ENCODE measurements around the gene CCDC148. TPM values are rescaled to one million over a fixed set of nuclear protein-coding genes. Genes with fewer than 3 reads are reported as not detected.
A peak's percentile ranks its signal among the peaks of the same experiment; 100 is the strongest.

The CCDC148 gene
- total and polyA plus RNA-seq, 10 of the 15 experiments (the other 5 are each of a cell fraction or from before 2014, with no cell fraction given): 0.07 to 0.30 (median 0.18) TPM; not detected in 7

DNA sequence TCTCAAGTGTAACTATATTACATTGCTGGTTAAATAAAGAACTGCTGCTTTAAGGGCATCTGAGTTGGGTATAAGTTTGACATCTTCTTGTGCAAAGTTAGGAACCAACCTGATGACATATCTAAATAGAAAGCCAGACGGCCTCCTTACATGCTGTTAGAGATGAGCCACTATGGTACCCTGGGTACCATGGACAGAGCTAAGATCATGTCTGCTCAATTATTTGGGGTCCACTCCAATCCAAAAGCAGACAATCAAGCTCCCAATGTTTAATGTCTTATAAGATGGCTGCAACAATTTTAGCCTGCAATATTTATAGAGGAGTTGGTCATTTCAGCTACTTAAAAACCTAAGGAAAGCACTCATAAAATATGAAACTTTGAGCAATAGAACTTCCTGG is 268.6 kb downstream of the CCDC148 start:
- Histone ChIP-seq H3K4me2 (ENCODE audit: control insufficient read depth, insufficient read depth) (no peak overlapping the region), H4K20me1 (ENCODE audit: control insufficient read depth, insufficient read depth) (no peaks in the 10 kb centered on the region), H3K4me1 (ENCODE audit: control insufficient read depth, insufficient read depth, low read length) (peaks cover 13% of the 10 kb centered on the region), H3K9me3 (replicated peaks; ENCODE audit: control insufficient read depth, insufficient read depth, low read length) (no peaks in the 10 kb centered on the region), H3K9ac (ENCODE audit: control insufficient read depth, insufficient read depth, low read length) (no peak overlapping the region), H3K4me3 (no peak overlapping the region), H3K27me3 (replicated peaks in 1 of 2; ENCODE audit: control insufficient read depth in 2 of 2, insufficient read depth in 2 of 2, low read length in 1 of 2) (peaks cover 0 to 8% of the 10 kb centered on the region in 2 experiments; a peak in 2 of 4 replicates), H3K27ac (ENCODE audit: control insufficient read depth, insufficient read depth) (no peak overlapping the region), H2AFZ (ENCODE audit: control insufficient read depth, low read depth, low read length) (no peak overlapping the region), H3K36me3 (ENCODE audit: control insufficient read depth in 2 of 2, insufficient read depth in 2 of 2, low read length in 1 of 2) (no peaks in the 10 kb centered on the region), H3K79me2 (ENCODE audit: control insufficient read depth, insufficient read depth, low read length) (no peaks in the 10 kb centered on the region)
- POLR2A ChIA-PET: no interaction called here
- whole genome bisulfite sequencing (ENCODE audit: insufficient coverage, insufficient replicate concordance, low lambda C conversion rate, missing lambda C conversion rate): 58% methylated on average over 1 of the region's 1 CpG
- intact Hi-C loops (cut with micrococcal nuclease; ENCODE audit: unreplicated experiment) (no loop called here), in situ Hi-C loops (cut with MboI) (no loop called here)
- no peak for TF ChIP-seq TCF12 (IDR thresholded peaks at IDR 0.05; ENCODE audit: low read depth, low read length)
- TF ChIP-seq, protein P1, sequence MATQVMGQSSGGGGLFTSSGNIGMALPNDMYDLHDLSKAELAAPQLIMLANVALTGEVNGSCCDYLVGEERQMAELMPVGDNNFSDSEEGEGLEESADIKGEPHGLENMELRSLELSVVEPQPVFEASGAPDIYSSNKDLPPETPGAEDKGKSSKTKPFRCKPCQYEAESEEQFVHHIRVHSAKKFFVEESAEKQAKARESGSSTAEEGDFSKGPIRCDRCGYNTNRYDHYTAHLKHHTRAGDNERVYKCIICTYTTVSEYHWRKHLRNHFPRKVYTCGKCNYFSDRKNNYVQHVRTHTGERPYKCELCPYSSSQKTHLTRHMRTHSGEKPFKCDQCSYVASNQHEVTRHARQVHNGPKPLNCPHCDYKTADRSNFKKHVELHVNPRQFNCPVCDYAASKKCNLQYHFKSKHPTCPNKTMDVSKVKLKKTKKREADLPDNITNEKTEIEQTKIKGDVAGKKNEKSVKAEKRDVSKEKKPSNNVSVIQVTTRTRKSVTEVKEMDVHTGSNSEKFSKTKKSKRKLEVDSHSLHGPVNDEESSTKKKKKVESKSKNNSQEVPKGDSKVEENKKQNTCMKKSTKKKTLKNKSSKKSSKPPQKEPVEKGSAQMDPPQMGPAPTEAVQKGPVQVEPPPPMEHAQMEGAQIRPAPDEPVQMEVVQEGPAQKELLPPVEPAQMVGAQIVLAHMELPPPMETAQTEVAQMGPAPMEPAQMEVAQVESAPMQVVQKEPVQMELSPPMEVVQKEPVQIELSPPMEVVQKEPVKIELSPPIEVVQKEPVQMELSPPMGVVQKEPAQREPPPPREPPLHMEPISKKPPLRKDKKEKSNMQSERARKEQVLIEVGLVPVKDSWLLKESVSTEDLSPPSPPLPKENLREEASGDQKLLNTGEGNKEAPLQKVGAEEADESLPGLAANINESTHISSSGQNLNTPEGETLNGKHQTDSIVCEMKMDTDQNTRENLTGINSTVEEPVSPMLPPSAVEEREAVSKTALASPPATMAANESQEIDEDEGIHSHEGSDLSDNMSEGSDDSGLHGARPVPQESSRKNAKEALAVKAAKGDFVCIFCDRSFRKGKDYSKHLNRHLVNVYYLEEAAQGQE (IDR thresholded peaks at IDR 0.05; ENCODE audit: low read depth, low read length): peak; percentile 78
- ATAC-seq (no peak), FAIRE-seq (no peak), DNase-seq (ENCODE audit: low read depth, low spot score) (no peak)
- SMC1A ChIA-PET (ENCODE audit: uncharacterized antibody, unreplicated experiment): interaction anchor here (1.2 kb wide), 1 partner anchor 11 kb away, joined by 3 read pairs; no protein-coding TSS in a partner anchor
- CTCF ChIA-PET: no interaction called here
- RAD21 ChIA-PET (ENCODE audit: unreplicated experiment): no interaction called here
- BruUV-seq (replicated peaks): no TSS peak
